ENCODE data around the gene NMB.
"Not testable (repeated sequence)": the region's sequence is repeated elsewhere in the genome, so short reads cannot be mapped to it uniquely, and the experiment has no call there.

NMB gene

DNA sequence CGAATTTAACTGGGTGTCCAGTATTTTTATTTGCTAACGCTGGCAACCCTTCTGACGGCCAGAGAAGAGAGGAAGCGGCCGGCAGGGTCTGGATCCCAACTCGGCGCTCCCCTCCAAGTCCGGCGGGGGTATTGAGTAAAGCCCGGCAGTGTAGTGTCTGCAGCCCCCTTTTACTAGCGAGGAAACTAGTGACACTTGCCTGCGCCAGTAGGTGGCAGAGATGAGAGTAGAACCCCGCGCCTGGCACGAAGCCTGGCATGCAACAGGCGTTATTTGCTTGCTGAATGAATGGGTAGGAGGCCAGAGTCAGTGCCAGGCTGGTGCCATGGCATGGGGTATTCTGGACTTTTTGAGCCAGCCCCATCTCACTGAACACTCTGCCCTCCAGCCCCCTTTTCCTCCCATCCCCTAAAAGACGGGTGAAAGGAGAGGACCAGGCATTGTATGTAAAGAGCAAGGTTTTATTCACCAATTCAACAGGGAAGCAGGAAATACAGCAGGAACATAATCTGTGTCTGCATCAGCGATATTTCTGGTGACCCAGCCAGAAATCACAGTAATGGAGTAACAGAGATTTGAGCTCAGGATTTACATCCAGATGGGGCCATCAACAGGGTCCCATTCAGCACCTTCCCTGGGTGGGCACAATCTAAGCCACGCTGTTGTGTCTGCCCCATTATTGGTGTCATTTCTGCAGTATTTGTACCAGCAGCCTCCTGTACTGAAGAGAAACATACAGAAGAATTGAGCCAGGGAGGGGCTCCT, 3.1 kb downstream of the NMB start:
- peak; percentile 71 for DNase-seq

DNA sequence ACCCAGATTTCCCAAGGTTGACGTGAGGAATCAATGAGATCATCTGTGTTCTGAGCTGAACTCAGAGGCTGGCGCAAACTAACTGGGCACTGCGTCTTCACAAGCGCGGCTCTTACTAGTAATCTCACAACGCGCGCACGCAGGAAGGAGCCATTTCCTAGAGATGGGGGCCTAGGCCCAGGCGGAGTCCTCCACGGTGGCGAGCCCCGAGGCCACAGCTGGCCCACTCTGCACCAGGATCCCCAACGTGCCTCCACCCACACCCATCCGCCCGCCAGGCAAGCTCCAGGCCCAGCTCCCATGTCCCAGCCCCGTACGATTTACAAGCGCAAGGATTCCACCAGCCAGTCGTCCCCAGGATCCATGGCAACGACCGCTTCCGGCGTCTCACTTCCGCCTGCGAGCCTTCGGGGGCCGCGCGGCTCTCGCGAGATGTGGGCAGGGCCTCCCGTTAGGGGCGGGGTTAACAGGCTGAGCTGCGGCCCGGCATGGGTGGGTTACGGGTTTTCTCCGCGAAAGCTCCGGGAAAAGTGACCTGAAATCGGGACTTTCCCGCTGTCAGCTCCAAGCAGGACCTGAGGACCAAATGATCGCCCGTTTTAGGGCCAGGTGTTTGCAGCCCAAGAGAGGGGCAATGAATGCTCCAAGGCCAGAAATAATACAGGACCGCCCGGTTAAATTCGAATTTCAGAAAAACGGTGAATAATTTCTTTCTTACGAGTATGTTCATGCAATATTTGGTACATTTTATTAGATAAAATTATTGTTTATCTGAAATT, 3.9 kb downstream of the NMB start, which contains the start of gene WDR73:
TSS of gene WDR73 (minus strand) at position 374 of the 779 bp plus-strand sequence. CDS start at position 365, 9 bp downstream.
- peak; percentile 96 for DNase-seq

DNA sequence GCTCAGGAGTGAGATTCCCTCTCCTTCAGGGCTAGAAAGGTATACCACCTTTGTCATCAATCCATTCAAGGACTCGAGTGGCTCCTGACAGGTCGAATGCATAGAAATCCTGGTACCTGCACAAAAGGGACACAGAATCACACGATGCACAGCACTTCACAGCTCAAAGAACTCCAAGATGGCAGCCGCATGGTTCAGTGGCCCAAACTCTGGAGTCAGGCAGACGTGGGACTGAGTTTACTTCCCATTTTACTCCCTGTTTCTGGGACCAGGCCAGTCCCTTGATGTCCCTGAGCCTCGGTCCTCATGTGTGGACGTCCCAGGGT, 4.5 kb downstream of the NMB start:
- DNase-seq = no peak

DNA sequence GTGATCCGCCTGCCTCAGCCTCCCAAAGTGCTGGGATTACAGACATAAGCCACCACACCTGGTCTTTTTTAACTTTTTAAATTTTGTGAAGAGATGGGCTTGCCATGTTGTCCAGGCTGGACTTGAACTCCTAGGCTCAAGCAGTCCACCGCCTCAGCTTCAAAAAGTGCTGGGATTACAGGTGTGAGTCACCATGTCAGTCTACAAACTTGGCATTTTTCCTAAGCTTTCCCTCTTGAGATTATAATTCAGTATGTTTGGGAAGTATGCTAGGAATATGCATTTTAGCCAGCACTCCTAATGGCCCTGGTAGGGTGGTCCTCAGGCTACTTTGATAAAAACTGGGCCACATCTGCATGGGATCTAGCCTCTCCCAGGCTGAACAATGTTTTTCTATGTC, 8.3 kb downstream of the NMB start:
- no peak for DNase-seq

DNA sequence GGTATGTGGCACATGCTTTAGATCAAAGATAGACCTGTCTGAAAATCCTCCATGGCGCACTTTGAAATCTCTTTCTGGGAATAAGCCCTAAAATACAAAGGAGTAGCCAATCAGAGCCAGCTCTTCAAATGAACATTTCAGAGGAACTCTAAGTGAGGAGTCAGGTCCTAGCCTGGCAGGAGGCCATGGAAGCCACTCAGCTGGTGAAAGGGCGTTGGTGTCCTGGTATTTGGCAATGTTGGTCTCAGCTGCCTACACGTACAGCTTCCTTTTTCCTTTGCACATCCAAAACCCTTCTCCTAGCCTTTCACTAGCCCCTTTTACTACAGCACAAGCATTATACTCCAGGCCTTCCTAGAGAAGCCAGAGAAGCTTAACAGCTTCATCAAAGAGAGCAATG, 9.5 kb downstream of the NMB start:
- DNase-seq = no peak

DNA sequence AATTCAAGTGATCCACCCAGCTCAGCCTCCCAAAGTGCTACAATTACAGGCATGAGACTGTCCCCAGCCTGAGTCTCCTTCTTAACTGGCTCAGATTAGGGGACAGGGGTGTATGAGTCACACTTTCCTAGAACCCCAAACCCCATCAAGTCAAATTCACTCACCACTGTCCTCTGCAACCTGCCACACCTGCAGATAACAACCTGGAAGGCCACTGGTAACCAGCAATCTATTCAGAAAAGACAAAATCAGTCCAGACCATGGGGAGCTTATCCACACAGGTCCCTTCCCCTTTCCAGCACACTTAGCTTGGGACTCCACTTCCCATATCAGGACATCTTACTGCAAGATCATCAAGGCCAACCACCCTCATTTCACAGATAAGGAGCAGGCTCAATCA, 10.3 kb downstream of the NMB start:
- no peak for DNase-seq

DNA sequence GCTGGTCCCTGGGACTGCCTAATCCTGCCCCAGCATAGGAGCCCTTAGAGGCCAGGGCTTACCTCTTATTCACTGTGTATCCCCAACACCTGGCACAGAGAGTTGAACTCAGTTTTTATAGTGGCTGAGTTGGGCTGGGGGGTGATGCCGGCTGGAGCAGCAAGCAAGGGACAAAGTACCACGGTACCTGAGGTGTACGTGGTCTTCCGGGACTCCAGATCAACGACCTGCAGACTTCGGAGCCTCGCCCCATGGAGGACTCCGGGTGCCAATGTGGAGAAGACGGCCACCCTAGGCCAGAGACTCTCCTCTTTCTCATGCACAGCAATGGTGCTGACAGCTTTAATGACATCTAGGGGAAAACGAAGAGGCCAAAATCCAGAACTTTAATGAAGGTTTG, 12.0 kb downstream of the NMB start:
- DNase-seq = no peak

DNA sequence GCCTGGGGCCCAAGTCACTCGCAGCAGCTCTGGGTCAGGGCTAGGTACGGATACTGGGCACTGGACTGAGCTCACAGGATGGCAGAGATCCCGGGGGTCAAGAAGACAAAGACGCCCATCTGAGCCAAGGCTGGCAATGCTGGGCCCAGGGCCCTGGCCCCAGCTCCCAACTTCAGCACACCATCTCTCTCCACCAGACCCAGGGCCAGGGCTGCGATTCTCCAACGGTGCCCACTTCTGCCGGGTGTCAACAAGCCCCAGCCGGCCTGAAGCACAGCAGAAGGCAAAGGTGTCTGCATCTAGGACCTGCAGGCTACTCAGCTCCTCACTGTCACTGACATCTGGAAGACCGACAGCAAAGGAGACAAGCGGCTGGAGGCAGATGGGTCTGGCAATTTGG, 12.5 kb downstream of the NMB start:
- no peak for DNase-seq

DNA sequence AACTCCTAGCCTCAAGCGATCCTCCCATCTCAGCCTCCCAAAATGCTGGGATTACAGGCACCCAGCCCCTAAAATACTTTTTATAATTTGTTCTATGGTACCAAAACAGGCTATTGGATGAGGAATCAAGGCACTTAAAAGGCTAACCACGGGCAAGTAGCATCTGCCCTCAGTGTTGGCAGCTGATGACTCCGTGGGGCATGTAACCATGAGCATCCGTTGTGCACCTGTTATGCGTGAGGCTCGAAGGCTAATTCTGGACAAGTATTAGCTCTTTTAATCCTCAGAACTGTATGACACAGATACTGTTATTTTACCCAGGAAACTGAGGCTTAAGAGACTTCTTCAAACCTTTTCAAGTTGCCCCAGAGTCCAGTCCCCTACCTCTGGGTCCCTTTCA, 14.2 kb downstream of the NMB start:
- no peak for DNase-seq

DNA sequence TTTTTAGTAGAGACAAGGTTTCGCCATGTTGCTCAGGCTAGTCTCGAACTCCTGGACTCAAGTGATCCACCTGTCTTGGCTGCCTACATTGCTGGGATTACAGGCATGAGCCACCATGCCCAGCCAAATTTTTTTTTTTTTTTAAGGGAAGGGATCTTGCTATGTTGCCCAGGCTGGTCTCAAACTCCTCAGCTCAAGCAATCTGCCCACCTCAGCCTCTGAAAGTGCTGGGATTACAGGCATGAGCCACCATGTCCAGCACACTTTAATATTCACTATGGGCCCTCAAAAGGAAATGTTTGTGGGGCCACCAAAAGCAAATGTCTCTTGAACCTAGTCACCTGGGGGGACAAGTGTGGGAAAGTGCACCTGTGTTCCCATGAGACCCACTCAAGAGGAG, 15.4 kb downstream of the NMB start:
- not testable (repeated sequence) for DNase-seq

DNA sequence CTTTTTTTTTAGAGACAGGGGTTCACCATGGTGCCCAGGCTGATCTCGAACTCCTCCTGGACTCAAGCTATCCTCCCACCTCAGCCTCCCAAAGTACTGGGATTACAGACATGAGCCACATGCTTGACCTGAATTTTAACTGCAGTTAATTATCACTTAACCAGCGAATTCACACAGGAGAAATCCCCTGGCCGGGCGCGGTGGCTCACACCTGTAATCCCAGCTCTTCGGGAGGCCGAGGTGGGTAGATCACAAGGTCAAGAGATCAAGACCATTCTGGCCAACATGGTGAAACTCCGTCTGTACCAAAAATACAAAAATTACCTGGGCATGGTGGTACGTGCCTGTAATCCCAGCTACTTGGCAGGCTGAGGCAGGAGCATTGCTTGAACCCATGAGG, 16.1 kb downstream of the NMB start:
- not testable (repeated sequence) for DNase-seq

DNA sequence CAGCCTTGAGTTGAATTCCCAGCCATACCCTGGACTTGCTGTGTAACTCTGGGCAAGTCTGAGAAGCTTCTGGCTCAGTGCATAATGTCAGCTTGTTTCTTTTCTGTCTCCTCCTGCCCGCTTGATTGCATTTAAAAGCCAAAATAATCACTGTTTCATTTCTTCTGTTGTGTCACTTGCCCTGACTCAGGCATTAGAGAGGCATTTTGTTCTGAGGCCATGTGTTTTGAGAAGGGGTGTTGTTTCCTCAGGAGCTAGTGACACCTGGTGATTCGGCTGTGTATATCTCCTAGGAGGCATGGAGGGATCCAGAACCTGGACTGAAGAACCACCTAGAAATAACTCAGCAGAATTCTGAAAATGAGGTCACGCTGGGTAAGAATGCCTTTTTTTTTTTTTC, 19.9 kb downstream of the NMB start:
- DNase-seq = no peak

DNA sequence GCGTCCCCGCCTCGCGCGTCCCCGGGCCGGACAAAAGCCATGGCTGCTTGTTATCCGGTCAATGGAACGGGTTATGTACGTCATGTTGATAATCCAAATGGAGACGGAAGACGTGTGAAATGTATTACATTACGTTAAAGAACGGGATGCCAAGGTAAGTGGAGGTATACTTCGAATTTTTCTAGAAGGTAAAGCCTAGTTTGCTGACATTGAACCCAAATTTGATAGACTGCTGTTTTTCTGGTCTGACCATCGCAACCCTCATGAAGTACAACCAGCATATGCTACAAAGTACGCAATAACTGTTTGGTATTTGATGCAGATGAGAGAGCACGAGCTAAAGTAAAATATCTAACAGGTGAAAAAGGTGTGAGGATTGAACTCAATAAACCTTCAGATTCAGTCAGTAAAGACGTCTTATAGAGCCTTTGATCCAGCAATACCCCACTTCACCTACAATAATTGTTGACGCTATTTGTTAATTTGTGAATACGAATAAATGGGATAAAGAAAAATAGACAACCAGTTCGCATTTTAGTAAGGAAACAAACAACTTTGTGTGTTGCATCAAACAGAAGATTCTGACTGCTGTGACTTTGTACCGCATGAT, 23.7 kb downstream of the NMB start:
- no peak for DNase-seq

DNA sequence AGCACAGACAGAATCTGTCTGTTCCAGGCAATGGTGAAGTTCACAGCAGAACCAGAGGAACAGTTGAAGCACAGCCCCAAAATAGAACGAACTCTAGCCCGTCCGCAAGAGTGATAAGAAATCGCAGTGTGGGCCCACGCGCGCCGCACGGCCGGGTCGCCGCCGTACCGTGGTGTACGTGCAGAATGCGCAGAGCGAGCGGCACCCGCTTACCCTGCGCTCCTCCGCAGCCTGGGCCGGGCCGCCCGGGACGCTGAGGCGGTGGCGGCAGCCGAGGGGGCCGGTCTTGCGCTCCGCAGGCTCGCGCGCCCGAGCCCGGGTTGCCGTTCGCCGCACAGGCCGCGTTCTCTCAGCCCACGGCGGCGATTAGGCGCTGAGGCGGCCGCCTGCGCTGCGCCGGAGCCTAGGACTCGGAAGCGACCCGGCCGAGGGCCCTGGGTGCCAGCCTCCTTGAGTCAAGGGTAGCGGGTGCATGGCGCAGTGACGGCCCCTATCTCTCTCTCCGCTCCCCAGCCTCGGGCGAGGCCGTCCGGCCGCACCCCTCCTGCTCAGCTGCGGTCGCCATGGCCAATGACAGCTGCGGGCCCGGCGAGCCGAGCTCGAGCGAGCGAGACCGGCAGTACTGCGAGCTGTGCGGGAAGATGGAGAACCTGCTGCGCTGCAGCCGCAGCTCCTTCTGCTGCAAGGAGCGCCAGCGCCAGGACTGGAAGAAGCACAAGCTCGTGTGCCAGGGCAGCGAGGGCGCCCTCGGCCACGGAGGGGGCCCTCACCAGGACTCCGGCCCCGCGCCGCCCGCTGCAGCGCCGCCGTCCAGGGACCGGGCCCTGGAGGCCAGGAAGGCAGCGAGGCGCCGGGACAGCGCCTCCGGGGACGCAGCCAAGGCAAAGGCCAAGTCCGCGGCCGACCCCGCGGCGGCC, 24.4 kb downstream of the NMB start:
- DNase-seq = peak; percentile 62

DNA sequence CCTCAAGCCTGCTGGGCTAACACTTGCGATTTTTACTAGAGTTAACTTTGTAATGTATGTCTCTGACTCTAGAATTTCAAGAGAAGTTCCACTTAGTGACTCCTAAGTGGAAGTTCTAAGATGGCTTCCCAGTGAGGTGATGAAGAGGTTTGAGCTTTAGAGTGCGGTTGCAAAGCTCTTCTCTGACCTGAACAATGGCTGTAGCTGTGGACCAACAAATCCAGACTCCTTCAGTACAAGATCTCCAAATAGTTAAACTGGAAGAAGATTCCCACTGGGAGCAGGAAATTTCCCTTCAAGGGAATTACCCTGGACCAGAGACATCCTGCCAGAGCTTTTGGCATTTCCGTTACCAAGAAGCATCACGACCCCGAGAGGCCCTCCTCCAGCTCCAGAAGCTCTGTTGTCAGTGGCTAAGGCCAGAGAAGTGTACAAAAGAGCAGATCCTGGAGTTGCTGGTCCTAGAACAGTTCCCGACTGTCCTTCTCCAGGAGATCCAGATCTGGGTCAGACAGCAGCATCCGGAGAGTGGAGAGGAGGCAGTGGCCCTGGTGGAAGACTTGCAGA, 26.2 kb downstream of the NMB start:
- DNase-seq = no peak

DNA sequence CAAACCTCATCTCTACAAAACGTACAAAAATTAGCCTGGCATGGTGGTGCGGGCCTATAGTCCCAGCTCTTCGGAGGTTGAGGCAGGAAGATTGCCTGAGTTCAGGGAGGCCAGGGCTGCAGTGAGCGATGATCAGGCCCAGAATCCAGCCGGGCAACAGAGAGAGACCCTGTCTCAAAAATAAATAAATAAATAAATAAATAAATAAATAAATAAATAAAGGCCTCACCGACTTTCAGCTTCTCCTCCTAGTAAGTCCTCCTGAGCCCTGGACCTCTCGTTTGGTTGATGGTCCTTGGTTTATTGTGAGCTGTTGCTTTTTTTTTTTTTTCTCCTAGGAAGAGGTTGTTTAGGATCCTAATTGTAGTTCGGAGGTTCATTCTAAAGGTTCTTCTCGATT, 29.0 kb downstream of the NMB start:
- DNase-seq = no peak

DNA sequence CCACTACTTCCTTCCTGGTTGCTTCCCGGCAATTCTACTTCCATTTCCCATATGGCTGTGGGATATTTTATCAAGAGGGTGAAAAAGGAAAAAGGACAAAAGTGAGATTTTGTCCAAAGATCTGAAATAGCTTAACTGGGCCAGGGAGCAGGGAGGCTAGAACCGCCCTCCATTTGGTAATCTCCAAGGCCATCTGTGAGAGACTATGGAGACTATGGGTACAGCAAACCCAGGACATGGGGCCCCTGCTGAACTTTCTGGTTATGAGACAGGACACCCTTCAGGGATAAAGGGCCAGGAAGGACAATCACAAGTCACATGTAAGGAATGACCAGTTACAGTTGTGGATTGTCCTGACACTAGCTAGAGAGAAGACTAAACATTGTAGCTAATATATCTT, 32.9 kb downstream of the NMB start:
- no peak for DNase-seq

DNA sequence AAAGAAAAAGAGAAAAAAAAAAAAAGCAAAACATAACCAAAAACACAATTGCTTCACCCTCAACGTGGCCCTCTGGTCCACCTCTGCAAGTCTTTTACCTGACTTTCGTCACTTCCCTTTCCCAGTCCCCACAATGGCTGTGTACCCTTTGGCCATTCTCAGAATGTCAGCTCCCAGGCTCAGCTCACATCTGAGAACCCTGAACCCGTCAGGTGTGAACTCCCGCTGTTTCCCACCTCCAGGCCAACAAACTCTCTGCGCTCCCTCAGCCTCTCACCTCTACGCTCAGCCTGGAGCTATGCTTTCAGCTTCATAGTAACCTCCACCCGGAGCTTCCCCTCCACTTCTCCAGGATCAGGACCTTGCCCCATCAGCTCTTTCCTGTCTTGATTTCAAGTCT, 33.6 kb downstream of the NMB start:
- no peak for DNase-seq

DNA sequence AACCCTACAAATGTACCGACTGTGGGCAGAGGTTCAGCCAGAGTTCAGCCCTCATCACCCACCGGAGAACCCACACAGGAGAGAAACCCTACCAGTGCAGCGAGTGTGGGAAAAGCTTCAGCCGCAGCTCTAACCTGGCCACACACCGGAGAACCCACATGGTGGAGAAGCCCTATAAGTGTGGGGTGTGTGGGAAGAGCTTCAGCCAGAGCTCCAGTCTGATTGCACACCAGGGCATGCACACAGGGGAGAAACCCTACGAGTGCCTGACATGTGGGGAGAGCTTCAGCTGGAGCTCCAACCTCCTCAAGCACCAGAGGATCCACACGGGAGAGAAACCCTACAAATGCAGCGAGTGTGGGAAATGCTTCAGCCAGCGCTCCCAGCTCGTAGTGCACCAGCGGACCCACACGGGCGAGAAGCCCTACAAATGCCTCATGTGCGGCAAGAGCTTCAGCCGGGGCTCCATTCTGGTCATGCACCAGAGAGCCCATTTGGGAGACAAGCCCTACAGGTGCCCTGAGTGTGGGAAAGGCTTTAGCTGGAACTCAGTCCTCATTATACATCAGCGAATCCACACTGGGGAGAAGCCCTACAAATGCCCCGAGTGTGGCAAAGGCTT, 36.5 kb downstream of the NMB start:
- DNase-seq = no peak

DNA sequence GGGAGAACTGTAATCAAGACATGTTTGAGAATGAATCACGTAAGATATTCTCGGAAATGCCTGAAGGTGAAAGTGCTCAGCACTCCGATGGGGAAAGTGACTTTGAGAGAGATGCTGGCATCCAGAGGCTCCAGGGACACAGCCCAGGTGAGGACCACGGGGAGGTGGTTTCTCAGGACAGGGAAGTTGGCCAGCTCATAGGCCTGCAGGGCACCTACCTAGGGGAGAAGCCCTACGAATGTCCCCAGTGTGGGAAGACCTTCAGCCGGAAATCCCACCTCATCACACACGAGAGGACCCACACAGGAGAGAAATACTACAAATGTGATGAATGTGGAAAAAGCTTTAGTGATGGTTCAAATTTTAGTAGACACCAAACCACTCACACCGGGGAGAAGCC, 37.4 kb downstream of the NMB start:
- DNase-seq = no peak

DNA sequence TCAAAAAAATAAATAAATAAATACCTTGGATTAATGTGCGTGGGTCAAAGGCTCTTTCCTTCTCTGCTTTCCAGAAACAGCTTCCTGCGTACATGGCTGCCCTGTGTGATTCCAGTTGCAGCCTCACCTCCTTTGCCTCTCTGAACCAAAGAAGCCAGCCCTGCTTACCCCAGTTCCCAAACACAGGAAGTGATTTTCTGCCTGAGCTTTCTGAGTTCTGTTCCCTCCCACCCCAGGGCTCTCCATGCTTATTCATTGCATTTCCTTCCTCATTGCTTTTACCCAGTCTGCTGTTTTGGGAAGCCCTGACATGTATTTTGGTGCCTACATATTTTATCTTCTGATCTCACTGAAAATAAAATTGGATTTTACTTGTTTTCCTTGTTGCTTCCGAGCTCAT, 41.8 kb downstream of the NMB start:
- DNase-seq = no peak

DNA sequence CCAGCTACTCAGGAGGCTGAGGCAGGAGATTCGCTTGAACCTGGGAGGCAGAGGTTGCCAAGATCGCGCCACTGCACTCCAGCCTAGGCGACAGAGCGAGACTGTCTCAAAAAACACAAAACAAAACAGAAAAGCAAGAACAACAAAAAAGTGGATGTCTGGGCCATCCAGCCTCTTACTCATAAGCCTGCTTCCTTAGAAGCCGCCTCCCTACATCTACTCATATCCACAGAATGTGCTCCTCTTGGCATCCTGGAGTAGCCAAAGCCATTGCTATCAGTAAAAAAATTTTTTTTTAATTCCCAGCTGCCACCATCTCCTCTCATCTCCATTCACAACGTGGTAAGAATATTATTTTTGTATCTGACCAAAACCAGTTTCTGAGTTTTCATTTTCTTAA, 46.4 kb downstream of the NMB start:
- DNase-seq = no peak

All from central memory CD4-positive, alpha-beta T cell (primary cell).